GM12878 (cell line): ENCODE measurements around the gene ZNF333. TPM values are rescaled to one million over a fixed set of nuclear protein-coding genes. Genes with fewer than 3 reads are reported as not detected.

Experiments used
- ATAC-seq: fragments of 200-7000 bp; cut with Tn5 transposase; 3 replicates; pipeline ENCODE4 v1.9.1; 2020; ENCODE audit warnings: mild to moderate bottlenecking, moderate library complexity
- BruUV-seq: library from RNA; stranded (reverse); fragments of 400-500 nt; replicated peaks from 2 replicates; lab custom pipeline; 2021; lab: Mats Ljungman, UMichigan
- CTCF ChIA-PET: fragments of 300-600 bp; sonication (Branson Sonifier 250); formaldehyde crosslinking; extraction: SDS; loops from one replicate; lab custom pipeline; 2021; ENCODE audit warnings: inconsistent platforms; lab: Yijun Ruan, JAX
- POLR2A ChIA-PET: fragments of 350-600 bp; formaldehyde crosslinking; extraction: SDS; loops from one replicate; lab custom pipeline; 2021; ENCODE audit warnings: inconsistent platforms; lab: Charles Lee
- RAD21 ChIA-PET: fragments of 300-600 bp; sonication (Branson Sonifier 250); formaldehyde crosslinking; loops from one replicate; lab custom pipeline; 2023; ENCODE audit warnings: antibody characterized with exemption; ENCODE audit not compliant: unreplicated experiment; lab: Charles Lee
- SMC1A ChIA-PET: fragments of 300-600 bp; sonication (Branson Sonifier 250); formaldehyde crosslinking; loops from one replicate; lab custom pipeline; 2023; ENCODE audit not compliant: unreplicated experiment, uncharacterized antibody; lab: Charles Lee
- DNase-seq: peaks from one replicate; pipeline ENCODE4 v3.0.0-alpha.2; 2011; ENCODE audit warnings: low read depth, low spot score
- FAIRE-seq: peaks from 3 replicates; lab custom pipeline; 2011; peaks lifted over from hg19 to GRCh38; lab: Jason Lieb, UNC
- H2AFZ ChIP-seq: 2 replicates; pipeline ENCODE4 v1.6.0; 2011; ENCODE audit warnings: low read depth, low read length, control low read depth; ENCODE audit not compliant: control insufficient read depth
- H3K27ac ChIP-seq: 2 replicates; pipeline ENCODE4 v1.5.1; 2011; ENCODE audit warnings: control low read depth; ENCODE audit not compliant: control insufficient read depth, insufficient read depth
- H3K27me3 ChIP-seq, 2 experiments: replicated peaks in 1 of 2; 2 replicates each; pipeline versions ENCODE4 v1.6.0 to v1.6.1; 2011; ENCODE audit warnings: low read length in 1 of 2; ENCODE audit not compliant: control insufficient read depth in 2 of 2, insufficient read depth in 2 of 2
- H3K36me3 ChIP-seq, 2 experiments: 2 replicates each; pipeline ENCODE4 v1.5.1; 2011; ENCODE audit warnings: low read length in 1 of 2; ENCODE audit not compliant: control insufficient read depth in 2 of 2, insufficient read depth in 2 of 2
- H3K4me1 ChIP-seq: 2 replicates; pipeline ENCODE4 v1.6.1; 2011; ENCODE audit warnings: mild to moderate bottlenecking, low read length, moderate library complexity, mixed read lengths; ENCODE audit not compliant: control insufficient read depth, insufficient read depth
- H3K4me2 ChIP-seq: 2 replicates; pipeline ENCODE4 v1.6.0; 2011; ENCODE audit warnings: control low read depth; ENCODE audit not compliant: control insufficient read depth, insufficient read depth
- H3K4me3 ChIP-seq: fragments of 200-600 bp; sonication (generic); 2 replicates; pipeline ENCODE4 v1.5.1; 2016
- H3K79me2 ChIP-seq: 2 replicates; pipeline ENCODE4 v1.6.0; 2011; ENCODE audit warnings: low read length; ENCODE audit not compliant: control insufficient read depth, insufficient read depth
- H3K9ac ChIP-seq: 2 replicates; pipeline ENCODE4 v1.8.0; 2011; ENCODE audit warnings: low read length, control low read depth, mixed read lengths; ENCODE audit not compliant: control insufficient read depth, insufficient read depth
- H3K9me3 ChIP-seq: replicated peaks from 3 replicates; pipeline ENCODE4 v1.5.1; 2011; ENCODE audit warnings: mild to moderate bottlenecking, low read length; ENCODE audit not compliant: control insufficient read depth, insufficient read depth
- H4K20me1 ChIP-seq: 2 replicates; pipeline ENCODE4 v1.6.0; 2011; ENCODE audit not compliant: control insufficient read depth, insufficient read depth
- CBX3 ChIP-seq: fragments of 200-600 bp; sonication (generic); IDR thresholded peaks from 2 replicates; pipeline ENCODE4 v1.6.1; 2016; ENCODE audit warnings: low read depth, borderline replicate concordance
- CHD2 ChIP-seq: IDR thresholded peaks from 2 replicates; pipeline ENCODE4 v1.6.1; 2011; ENCODE audit warnings: low read depth, low read length, improper control_type of control experiment, borderline replicate concordance
- DPF2 ChIP-seq: fragments of 450-650 bp; IDR thresholded peaks from 2 replicates; pipeline ENCODE4 v1.6.1; 2017; ENCODE audit warnings: mild to moderate bottlenecking
- EP300 ChIP-seq, 2 experiments: fragments of 150-350 bp in 1 of 2; IDR thresholded peaks; 2 replicates each; pipeline ENCODE4 v1.6.1; 2011 to 2012; ENCODE audit warnings: low read depth in 2 of 2, low read length in 2 of 2, borderline replicate concordance in 1 of 2, improper control_type of control experiment in 1 of 2, inconsistent platforms in 1 of 2; ENCODE audit not compliant: control insufficient read depth in 1 of 2
- IKZF1 ChIP-seq: fragments of 450-650 bp; conservative IDR thresholded peaks from 2 replicates; pipeline ENCODE4 v1.6.1; 2017; ENCODE audit warnings: antibody characterized with exemption, mild to moderate bottlenecking
- LARP7 ChIP-seq: fragments of 450-650 bp; IDR thresholded peaks from 2 replicates; pipeline ENCODE4 v1.6.1; 2017; ENCODE audit warnings: mild to moderate bottlenecking
- MEF2B ChIP-seq: fragments of 450-650 bp; IDR thresholded peaks from 2 replicates; pipeline ENCODE4 v1.6.1; 2018; ENCODE audit warnings: mild to moderate bottlenecking, moderate library complexity; ENCODE audit not compliant: partially characterized antibody, poor library complexity, severe bottlenecking
- MTA2 ChIP-seq: fragments of 450-650 bp; IDR thresholded peaks from 2 replicates; pipeline ENCODE4 v1.6.1; 2016; ENCODE audit warnings: low read depth, mild to moderate bottlenecking, moderate library complexity
- NFXL1 ChIP-seq: fragments of 450-650 bp; IDR thresholded peaks from 2 replicates; pipeline ENCODE4 v1.6.1; 2017; ENCODE audit warnings: antibody characterized with exemption, mild to moderate bottlenecking, borderline replicate concordance
- PAX8 ChIP-seq: fragments of 450-650 bp; IDR thresholded peaks from 2 replicates; pipeline ENCODE4 v1.6.1; 2017; ENCODE audit warnings: mild to moderate bottlenecking, moderate library complexity
- SMARCA5 ChIP-seq: fragments of 450-650 bp; IDR thresholded peaks from 2 replicates; pipeline ENCODE4 v1.6.1; 2017; ENCODE audit warnings: mild to moderate bottlenecking
- SUZ12 ChIP-seq: fragments of 200-600 bp; sonication (generic); IDR thresholded peaks from one replicate; pipeline ENCODE4 v1.6.1; 2018; ENCODE audit warnings: antibody characterized with exemption, mild to moderate bottlenecking; ENCODE audit not compliant: unreplicated experiment
- ZNF207 ChIP-seq: fragments of 450-650 bp; IDR thresholded peaks from 2 replicates; pipeline ENCODE4 v1.6.1; 2014; ENCODE audit warnings: antibody characterized with exemption, mild to moderate bottlenecking, borderline replicate concordance
- ZNF217 ChIP-seq: fragments of 450-650 bp; IDR thresholded peaks from 2 replicates; pipeline ENCODE4 v1.6.1; 2017; ENCODE audit warnings: antibody characterized with exemption, mild to moderate bottlenecking
- WGBS: methylation state at CpG from one replicate; pipeline ENCODE4 v1.1.6; 2016; ENCODE audit warnings: low lambda C conversion rate; ENCODE audit not compliant: insufficient replicate concordance, insufficient coverage; ENCODE audit errors: missing lambda C conversion rate; 5-methylcytosine and 5-hydroxymethylcytosine counted together
- in situ Hi-C: fragments of 300-500 bp; cut with MboI; formaldehyde crosslinking; loops from 9 replicates; pipeline ENCODE4 v1.14.3; 2018; ENCODE audit warnings: mixed read lengths
- intact Hi-C: fragments of 100-400 bp; cut with micrococcal nuclease; formaldehyde crosslinking; loops from one replicate; pipeline ENCODE4 v1.14.2; 2022; ENCODE audit not compliant: unreplicated experiment
- polyA plus RNA-seq, 11 experiments: library from polyadenylated mRNA; depleted of rRNA in 4 of 11; unstranded in 6 of 11; stranded (reverse) in 5 of 11; fragments of >200 nt; fragmentation: Nextera tagmentation in 4 of 11; fragmentation: Illumina TruSeq in 1 of 11; extraction: Ambion mirVana in 4 of 11; extraction: Trizol in 1 of 11; gene quantifications; 1 replicate in 1 of 11; 2 replicates in 10 of 11; pipeline versions ENCODE4 v1.2.1 to v1.2.3, GENCODE V29; 2011 to 2016; ENCODE audit warnings: inconsistent platforms in 2 of 11, missing spikeins in 2 of 11, low read depth in 1 of 11
- total RNA-seq, 4 experiments: library from RNA; depleted of rRNA in 3 of 4; stranded (reverse); fragments of >200 nt in 3 of 4; fragmentation: Illumina TruSeq in 1 of 4; extraction: Trizol in 1 of 4; gene quantifications; 2 replicates each; pipeline versions ENCODE4 v1.2.1 to v1.2.3, GENCODE V29; 2013 to 2021

The ZNF333 gene
- total and polyA plus RNA-seq, 10 of the 15 experiments (the other 5 are each of a cell fraction or from before 2014, with no cell fraction given) = 2.3 to 14.1 (median 5.7) TPM

GRCh38 chr19:14676762-14677161, 13.1 kb upstream of the ZNF333 start:
- no peak overlapping the region for H3K4me3 ChIP-seq
- in situ Hi-C loops (no loop called here), intact Hi-C loops (no loop called here)
- no peak for TF ChIP-seq ZNF207
- TF ChIP-seq NFXL1 = no peak
- no peak for TF ChIP-seq IKZF1
- no peak for TF ChIP-seq SUZ12
- TF ChIP-seq PAX8 = no peak
- no peak for TF ChIP-seq CBX3
- no peak for TF ChIP-seq SMARCA5
- TF ChIP-seq EP300 (IDR thresholded peaks at IDR 0.05; ENCODE audit: borderline replicate concordance in 1 of 2, control insufficient read depth in 1 of 2, low read depth in 2 of 2, low read length in 2 of 2) = no peak
- no peak for TF ChIP-seq CHD2
- TF ChIP-seq DPF2 = no peak
- TF ChIP-seq LARP7 = no peak
- TF ChIP-seq MEF2B = no peak
- TF ChIP-seq MTA2 = no peak
- no peak for TF ChIP-seq ZNF217
- no peaks in the 10 kb centered on the region for H3K79me2 ChIP-seq
- no peak for DNase-seq
- no peak overlapping the region for H3K4me2 ChIP-seq
- RAD21 ChIA-PET = interaction anchor here (1.0 to 9.3 kb wide), 3 partner anchors 8 to 102 kb away, joined by 3 to 70 read pairs (median 7); no protein-coding TSS in a partner anchor
- POLR2A ChIA-PET = interaction anchor here (0.6 kb wide), 1 partner anchor 1560 kb away, joined by 3 read pairs; no protein-coding TSS in a partner anchor
- ATAC-seq = no peak
- no peak overlapping the region for H3K9ac ChIP-seq
- H3K27me3 ChIP-seq = no peaks in the 10 kb centered on the region
- CTCF ChIA-PET = interaction anchor here (1.1 to 9.8 kb wide), 3 partner anchors 8 to 120 kb away, joined by 5 to 104 read pairs (median 7); partner anchors contain the start of gene NDUFB7
- BruUV-seq = no TSS peak
- FAIRE-seq = no peak
- WGBS = 55% methylated on average over 10 of the region's 10 CpGs
- SMC1A ChIA-PET = interaction anchor here (1.3 to 10.3 kb wide), 3 partner anchors 9 to 102 kb away, joined by 5 to 144 read pairs (median 5); partner anchors contain the start of gene ZNF333
- H2AFZ ChIP-seq = no peak overlapping the region
- no peak overlapping the region for H3K27ac ChIP-seq
- H4K20me1 ChIP-seq = no peaks in the 10 kb centered on the region
- no peaks in the 10 kb centered on the region for H3K36me3 ChIP-seq
- H3K9me3 ChIP-seq = no peaks in the 10 kb centered on the region; the same call in 2 of the 3 replicates
- no peaks in the 10 kb centered on the region; the same call in 1 of the 2 replicates for H3K4me1 ChIP-seq
